Stimulated activated CD4-positive, alpha-beta T cell treated with anti-CD3 and anti-CD28 coated beads, Interleukin-2, amount 100 ng/mL, for 4 hours (primary cell): ENCODE data around the gene OR1F1.
"Not testable (repeated sequence)": the region's sequence is repeated elsewhere in the genome, so short reads cannot be mapped to it uniquely, and the experiment has no call there.

Experiments used
- DNase-seq: peaks from one replicate; pipeline ENCODE4 v3.0.0-alpha.2; 2020; ENCODE audit warnings: low read depth

Gene OR1F1

DNA sequence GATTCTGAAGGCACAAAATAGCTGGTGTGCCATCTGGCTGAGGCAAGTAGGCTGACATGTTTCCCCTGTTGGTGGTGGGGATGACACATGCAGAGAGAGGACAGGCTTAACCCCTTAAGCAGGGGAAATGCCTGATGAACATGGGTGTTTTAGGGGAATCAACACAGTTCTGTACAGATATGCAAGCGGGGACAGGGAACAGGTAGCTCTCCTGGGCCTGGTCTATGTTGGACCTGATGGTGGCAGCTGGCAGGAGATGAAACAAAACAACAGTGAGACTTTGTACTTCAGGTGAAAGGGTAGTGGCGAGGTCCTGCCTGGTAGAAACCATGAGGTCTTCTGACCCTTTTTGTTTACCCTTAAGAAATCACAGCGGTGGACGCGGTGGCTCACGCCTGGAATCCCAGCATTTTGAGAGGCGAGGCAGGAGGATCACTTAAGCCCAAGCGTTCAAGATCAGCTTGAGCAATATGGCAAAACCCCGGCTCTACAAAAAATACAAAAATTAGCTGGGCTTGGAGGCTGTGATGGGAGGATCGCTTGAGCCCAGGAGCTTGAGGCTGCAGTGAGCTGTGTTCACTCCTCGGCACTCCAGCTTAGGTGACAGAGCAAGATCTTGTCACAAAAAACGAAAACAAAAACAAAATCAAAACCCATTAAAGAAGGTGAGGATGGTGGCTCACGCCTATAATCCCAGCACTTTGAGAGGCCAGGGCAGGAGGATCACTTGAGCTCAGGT is 10.5 kb downstream of the OR1F1 start:
- DNase-seq, result no peak

DNA sequence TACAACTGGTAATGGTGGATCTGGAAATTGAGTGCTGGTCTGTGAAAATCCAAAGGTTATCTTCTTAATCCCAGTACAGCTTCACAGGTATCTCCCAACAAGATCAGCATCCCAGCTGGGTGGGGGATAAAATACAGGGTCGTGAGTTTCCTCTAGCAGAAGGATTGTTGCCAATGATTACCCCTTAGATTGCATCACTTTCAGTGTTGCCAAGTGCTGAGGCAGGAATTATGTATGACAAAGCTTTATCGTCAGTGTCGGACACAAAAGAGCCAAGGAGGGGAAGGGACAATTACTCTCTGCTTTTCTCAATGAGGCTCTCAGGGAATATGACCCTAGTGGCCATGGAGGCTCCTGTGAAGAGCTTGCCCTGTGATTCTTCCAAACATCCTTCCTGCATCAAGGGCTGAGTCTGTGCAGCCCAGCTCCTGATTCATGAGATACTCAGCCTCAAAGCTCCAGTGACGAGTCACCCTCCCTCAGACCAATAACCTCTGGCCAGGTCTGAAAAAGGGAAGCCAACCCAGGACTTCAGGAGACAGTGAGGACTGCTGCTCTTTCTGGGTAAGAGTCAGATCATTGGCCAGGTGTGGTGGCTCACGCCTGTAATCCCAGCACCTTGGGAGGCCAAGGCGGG is 15.0 kb downstream of the OR1F1 start:
- DNase-seq, result no peak

DNA sequence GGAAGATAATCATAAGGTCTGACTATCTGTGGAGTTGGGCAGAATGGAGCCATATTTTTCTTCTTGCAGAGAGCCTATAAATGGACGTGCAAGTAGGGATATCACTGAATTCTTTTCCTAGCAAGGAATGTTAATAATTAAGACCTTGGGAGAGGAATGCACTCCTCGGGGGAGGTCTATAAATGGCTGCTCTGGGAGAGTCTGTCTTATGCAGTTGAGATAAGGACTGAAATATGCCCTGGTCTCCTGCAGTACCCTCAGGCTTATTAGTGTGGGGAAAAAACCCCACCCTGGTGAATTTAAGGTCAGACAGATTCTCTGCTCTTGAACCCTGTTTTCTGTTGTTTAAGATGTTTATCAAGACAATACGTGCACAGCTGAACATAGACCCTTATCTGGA is 17.9 kb downstream of the OR1F1 start:
- DNase-seq, result not testable (repeated sequence)

DNA sequence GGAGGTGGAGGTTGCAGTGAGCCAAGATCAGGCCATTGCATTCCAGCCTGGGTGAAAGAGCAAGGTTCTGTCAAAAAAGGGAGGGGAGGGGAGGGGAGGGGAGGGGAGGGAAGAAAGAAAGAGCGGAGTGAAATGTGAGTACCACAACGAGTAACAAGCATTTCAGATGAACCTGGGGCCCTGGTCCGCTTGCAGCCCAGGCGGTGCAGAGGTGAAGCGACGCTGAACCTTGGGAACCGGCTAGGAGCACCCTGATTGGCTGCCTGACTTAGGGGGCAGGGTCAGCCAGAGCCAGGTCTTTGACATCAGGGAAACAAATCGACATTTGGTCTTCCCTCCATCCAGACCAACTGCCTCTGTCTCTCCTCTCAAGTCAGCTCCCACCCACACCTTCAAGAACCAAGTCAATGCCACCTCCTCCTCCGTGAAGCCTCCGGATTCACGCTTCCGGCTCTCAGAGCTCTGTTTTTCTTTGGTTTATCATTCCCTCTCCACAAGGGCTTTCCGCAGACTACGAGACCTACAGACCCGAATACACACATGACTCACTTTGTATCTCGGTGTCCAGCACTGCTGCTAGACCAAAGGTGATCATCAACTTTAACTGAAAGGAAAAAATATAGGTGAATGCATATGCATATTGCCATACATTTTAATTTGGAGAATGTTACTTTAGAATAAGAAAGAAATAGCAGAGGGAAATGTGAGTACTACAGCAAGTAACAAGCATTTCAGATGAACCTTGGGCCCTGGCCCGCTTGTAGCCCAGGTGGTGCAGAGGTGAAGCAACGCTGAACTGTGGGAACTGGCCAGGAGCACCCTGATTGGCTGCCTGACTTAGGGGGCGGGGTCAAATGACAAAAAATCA is 19.3 kb downstream of the OR1F1 start:
- no peak for DNase-seq

DNA sequence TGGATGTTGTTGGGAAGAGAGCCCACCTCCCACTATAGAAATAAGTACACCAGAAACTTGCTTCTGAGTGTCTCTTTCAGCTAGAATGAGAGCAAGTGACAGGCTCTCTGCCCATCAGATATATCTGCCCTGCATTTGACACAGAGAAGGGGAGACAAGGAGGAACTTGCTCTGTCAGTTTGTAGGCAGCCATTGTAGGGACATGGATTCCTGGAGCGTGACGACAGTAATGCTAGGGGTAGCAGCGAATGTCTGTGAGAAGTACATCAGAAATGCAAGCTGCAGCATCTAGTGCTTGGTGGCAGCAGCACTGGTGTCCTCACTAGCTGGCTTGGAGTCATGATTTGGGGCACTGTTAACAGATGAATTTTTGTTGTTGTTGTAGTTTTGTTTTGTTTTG is 24.0 kb downstream of the OR1F1 start:
- no peak for DNase-seq

DNA sequence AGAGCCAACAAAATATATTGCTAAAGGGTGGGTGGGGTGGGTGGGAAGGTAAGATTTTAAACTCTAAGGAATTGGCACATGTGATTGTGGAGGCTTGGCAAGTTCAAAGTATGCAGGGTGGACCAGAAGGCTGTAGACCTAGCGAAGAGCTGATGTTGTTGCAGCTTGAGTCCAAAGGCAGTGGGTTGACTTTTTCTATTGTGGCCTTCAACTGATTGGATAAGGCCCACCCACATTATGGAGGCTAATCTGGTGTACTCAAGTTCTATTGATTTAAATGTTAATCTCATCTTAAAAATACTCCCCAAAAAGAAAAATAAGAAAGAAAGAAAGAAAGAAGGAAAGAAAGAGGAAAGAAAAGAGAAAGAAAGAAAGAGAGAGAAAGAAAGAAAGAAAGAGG is 24.6 kb downstream of the OR1F1 start:
- DNase-seq, result no peak

DNA sequence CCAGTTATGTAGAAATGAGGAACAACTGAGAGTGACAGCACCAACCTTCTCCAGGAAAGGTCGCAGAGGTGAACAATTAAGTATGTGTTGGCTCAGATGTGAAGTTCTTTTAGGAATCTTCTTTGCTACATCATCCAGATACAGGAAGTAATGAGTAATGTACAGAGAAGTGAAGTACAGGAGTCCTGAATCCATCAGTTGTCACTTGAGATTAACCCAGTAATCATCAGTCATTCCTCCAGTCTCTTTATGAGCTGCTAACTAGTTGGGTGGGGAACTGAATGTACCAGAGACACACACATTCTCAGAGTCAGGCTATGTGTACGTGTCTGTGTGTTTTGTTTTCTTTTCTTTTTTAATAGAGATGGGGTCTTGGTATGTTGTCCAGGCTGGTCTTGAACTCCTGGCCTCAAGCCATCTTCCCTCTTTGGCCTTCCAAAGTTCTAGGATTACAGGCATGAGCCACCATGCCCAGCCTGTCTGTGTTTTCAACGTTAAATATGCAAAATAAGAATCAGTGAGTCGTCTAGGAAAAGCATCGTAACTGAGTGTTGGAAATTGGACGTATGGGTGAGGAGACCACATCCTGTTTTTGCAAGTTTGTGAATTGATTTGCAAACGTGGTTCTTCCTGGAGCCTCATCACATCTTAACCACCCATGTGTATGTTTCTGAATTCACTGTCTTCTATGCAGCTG is 27.0 kb downstream of the OR1F1 start:
- no peak for DNase-seq

DNA sequence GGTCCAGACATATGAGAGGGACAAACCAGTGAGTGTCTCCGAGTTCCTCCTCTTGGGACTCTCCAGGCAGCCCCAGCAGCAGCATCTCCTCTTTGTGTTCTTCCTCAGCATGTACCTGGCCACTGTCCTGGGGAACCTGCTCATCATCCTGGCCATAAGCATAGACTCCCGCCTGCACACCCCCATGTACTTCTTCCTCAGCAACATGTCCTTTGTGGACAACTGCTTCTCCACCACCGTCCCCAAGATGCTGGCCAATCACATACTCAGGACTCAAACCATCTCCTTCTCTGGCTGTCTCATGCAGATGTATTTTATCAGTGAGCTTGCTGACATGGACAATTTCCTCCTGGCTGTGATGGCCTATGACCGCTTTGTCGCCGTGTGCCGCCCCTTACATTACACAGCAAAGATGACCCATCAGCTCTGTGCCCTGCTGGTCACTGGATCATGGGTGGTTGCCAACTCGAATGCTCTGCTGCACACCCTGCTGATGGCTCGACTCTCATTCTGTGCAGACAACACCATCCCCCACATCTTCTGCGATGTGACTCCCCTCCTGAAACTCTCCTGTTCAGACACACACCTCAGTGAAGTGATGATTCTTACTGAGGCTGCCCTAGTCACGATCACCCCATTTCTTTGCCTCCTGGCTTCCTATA is 27.7 kb downstream of the OR1F1 start:
- no peak for DNase-seq

DNA sequence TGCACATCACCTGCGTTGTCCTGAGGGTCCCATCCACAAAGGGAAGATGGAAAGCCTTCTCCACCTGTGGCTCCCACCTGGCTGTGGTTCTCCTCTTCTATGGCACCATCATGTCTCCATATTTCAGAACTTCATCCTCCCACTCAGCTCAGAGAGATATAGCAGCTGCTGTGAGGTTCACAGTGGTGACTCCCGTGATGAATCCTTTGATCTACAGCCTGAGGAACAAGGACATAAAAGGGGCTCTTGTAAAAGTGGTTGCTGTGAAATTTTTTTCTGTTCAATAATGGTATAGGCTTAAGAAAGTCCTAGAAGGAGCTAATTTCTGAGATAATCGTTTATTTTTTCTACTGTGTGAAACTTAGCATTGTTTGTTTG is 28.2 kb downstream of the OR1F1 start:
- no peak for DNase-seq

DNA sequence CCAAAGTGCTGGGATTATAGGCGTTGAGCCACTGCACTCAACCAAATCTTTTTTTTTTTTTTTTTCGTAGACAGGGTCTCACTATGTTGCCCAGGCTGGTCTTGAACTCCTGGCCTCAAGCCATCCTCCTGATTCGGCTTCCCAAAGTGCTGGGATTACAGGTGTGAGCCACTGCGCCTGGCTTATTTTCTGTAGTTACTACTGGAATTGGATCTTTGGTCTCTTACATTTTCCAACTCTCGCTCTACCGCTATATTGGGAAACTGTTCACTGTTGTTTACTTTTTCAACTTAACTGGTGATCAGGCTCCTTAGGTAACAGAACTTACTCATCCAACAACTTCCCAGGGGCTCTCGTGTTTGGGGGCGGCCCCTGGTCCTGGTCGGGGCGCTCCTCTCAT is 32.8 kb downstream of the OR1F1 start:
- DNase-seq, result no peak

DNA sequence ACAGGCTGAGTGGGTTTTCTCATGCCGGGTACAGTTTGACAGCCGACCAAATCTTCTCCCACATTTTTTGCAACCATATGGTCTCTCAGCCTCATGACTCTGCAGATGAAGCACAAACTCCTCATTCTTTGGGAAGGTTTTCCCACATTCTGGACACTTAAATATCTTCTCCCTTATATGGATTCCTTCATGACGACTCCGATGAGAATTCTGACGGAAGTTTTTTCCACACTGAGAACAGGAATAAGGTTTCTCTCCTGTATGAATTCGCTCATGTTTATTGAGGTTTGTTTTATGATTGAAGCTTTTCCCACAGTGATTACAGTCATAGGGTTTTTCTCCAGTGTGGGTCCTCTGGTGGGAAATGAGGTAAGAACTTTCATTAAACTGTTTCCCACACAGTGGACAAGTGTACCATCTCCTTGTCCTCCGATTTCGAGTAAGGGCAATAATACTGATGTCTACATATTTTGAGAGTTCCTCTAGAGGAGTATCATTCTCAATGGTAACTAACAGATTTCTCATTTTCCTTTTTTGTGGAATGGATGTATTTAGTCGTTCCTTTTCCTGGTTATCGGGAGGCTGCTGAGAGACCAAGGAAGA is 36.0 kb downstream of the OR1F1 start:
- no peak for DNase-seq

DNA sequence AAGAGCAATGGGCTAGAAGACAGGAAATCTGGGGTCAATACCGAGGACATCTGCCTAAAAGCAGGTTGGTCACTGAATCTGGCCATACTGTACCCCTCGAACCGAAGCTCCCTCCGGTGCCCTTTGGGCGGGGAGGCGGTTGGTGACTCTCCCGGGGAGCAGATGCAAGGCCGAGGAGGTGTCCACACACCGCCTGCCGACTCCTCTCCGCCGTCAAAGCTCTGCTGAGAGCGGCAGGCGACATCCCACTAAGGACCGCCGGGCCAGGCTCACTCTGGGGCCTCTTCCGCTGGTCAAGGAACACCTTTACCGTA is 46.5 kb downstream of the OR1F1 start:
- no peak for DNase-seq

DNA sequence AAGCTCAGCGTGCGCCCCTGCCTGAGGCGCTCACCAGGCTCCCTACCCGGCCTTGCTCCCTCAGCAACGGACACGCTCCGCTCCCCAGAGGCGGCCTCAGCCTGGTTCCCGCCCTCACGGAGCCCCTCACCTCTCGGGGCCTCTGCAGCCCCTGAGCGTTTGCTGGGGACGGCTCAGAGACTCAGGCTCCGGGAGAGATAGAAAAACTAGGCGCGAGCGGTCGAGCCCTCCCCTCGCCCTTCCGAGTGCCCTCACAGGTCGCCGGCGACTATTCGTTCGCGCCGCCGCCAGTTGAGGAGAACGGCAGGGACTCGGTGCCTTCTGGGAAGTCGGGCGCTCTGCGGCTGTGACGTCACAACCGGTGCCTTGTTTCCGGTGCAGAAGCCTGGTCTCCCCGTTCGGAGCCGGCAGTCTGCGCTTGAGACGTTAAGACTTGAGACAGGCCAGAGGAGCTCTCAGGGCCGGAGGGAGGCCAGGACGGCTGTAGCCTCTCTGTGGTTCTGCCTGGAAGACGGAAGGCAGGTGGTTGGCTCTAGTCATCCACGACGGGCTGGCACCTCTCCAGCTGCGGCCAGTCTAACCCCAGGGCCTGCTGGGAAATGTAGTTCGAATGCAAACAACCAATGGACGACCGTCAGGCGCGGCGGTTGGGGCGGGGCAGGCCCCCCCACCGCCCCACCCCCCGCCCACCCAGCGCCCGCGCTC is 47.0 kb downstream of the OR1F1 start, which contains the start of gene ZNF200:
TSS of gene ZNF200 (minus strand) at position 302 of the 705 bp plus-strand sequence. CDS start 1,403 bp downstream, outside the sequence.
- DNase-seq, result peak; percentile 90

DNA sequence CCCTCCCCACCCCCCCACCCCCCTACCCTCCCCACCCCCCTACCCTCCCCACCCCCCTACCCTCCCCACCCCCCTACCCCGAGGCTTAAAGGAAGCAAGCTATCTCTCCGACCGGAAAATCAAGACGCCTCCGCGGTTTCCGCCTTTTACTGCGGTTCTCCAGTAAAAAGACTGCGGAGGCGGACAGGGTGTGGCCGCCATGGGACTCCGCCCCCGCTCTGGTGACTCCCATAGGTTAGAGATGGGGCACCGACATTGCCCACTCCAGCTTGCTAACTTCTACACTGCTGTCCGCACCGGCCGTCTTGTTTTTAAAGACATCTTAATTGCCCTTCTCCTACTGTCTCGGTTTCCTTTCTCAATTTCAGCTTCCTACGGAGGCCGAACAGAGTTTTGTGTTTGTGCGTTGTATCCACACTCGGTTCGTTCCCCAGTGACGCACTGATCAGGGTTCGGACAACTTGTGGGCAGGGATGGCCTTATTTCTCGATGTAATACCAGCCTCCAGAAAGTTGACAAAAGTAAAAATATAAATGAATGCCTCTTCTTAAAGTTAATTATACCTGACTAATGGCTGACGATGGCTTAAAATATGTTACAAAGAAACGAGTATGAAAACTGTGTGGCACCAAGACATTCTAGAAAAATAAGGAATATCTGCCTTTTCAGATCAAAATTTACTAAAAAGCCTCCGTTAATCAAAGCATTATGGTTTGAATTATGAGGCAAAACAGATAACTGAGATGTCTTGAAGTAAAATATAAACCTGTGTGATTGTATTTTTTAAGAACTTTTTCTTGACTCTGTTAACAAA is 48.1 kb downstream of the OR1F1 start:
- peak; percentile 50 for DNase-seq

DNA sequence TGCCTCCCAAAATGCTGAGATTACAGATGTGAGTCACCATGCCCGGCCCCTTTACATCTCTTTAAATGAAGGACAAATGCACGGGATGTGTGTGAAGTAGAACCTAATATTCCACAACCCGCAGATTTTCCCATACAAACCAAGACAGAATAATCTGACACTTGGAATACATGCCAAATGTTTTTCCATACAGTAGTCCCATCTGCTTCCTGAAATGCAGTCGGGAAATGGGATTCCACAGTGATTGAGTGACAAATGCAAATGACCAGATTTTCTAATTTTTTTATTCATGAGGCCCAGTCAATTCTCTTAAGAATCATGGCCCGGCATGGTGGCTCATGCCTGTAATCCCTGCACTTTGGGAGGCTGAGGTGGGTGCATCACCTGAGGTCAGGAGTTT is 53.8 kb downstream of the OR1F1 start:
- DNase-seq, result no peak

DNA sequence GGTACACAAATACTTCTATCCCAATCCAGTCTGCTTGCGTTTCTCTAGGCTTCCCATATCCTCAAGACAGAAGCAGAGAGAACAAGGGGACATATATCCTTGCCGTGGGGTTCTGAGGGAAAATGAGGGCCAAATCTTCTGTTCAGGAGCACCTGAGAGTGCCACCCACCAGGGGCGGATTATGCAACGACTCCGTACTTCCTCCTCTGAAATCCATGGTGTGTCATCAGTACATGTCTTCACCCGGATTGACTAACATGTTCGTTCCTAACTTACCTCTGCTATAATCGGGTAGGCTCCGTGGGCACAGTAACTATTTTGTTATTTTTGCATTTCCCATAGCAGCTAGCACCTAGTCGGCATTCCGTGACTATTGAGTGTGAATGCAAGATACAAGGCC is 54.7 kb downstream of the OR1F1 start:
- DNase-seq, result no peak

DNA sequence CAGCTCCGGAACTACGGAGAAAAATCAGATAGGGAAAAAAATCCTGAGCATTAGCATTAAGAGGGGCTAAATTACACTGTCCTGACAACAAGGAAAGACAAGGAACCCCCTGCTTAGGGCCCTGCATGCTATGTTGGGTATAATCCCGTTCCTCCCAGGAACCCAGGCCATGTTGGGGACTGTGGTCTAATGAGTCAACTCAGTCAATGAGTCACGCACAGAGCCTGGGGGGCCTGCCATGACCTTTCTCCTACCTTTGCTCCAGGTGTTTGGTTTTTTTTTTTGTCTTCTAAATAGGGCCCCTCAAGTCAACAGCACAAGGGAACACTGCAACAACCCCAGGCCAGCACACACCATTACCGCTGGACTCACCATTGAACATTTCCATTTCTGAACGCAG is 55.9 kb downstream of the OR1F1 start:
- no peak for DNase-seq

DNA sequence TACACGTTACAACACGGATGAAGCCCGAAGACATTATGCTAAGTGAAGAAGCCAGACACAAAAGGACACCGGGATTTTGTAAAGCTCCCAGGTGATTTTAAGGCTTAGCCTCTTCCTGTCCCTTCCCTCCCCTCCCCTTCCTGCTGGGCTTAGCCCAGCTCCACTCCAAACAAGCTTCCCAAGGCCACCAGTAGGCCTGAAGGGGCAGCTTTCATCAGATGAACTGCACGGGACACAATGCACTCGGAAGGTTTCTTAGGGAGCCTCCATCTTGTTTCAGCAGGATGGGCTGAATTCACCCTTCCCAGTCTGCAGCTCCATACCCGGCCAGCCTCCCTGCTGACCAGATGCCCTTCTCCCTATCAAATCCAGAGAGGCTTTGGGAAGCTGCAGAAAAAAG is 58.0 kb downstream of the OR1F1 start:
- DNase-seq, result no peak

DNA sequence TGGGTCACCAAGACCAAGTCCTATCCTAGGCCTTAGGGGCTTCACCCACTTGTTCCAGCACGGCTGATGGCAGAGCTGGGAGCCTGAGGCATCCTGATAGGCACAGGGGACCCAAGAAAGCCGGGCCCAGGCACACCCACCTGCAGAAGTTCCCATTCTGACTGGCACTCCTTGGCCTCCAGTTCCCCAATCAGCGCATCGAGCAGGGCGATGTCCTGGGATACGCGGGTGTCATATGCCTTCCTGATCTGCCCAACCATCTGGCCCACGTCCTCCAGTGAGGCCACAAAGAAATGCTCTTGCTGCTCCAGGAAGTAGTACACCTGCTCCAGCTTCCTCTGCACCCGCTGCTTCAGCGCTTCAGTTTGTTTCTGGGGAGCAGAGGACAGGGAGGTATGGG is 58.9 kb downstream of the OR1F1 start:
- DNase-seq, result no peak

DNA sequence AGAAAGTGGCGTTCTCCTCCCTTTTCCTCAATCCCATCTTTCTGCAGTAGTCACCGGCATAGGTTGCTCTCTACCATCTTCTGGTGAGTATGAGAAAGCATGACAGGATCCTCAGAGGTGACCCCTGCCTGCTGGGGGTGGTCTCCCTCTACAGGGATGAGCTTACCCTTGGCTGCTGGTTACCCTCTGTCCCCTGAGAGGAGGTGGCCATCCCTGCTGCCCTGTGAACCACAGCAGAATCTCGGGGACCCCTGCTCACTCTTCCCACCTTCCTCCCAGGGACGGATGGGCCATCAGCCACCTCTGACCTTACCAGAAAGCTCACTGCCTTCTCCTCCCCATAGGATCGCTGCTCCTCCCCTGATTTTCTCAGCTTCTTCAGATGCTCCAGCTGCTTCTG is 60.6 kb downstream of the OR1F1 start:
- no peak for DNase-seq
